HCT116 (cell line): Measurements from ENCODE around the gene GHR. TPM values are rescaled to one million over a fixed set of nuclear protein-coding genes. Genes with fewer than 3 reads are reported as not detected.

Experiments used
- ATAC-seq: fragments of 200-7000 bp; cut with Tn5 transposase; 2 replicates; pipeline ENCODE4 v1.9.1; 2020; ENCODE audit warnings: mild to moderate bottlenecking, moderate library complexity
- BruUV-seq: library from RNA; stranded (reverse); fragments of 400-500 nt; replicated peaks from 2 replicates; lab custom pipeline; 2021; lab: Mats Ljungman, UMichigan
- CTCF ChIA-PET: fragments of 300-600 bp; sonication (Branson Sonifier 250); formaldehyde crosslinking; loops from one replicate; lab custom pipeline; 2021; ENCODE audit warnings: antibody characterized with exemption; lab: Charles Lee
- POLR2A ChIA-PET: fragments of 300-600, 350-600 bp; sonication (Branson Sonifier 250); formaldehyde crosslinking; loops from one replicate; lab custom pipeline; 2021; ENCODE audit warnings: antibody characterized with exemption; lab: Charles Lee
- RAD21 ChIA-PET, 2 experiments: fragments of 300-600 bp; sonication (Branson Sonifier 250); formaldehyde crosslinking; loops; one replicate each; lab custom pipeline; 2023; ENCODE audit warnings: low total read pairs in 2 of 2; ENCODE audit not compliant: uncharacterized antibody in 2 of 2, unreplicated experiment in 2 of 2, low non-redundant PET in 1 of 2; lab: Charles Lee
- DNase-seq: peaks from one replicate; pipeline ENCODE4 v3.0.0-alpha.2; 2010; ENCODE audit warnings: low read depth, low spot score
- H2AFZ ChIP-seq: fragments of 200-600 bp; shearing (Covaris generic), sonication (generic); 2 replicates; pipeline ENCODE4 v1.6.1; 2017; ENCODE audit warnings: low read depth, mixed run types, mixed read lengths, antibody characterized with exemption, low read length; ENCODE audit not compliant: poor library complexity, severe bottlenecking
- H3K27ac ChIP-seq: 2 replicates; pipeline ENCODE4 v1.5.1; 2012; ENCODE audit warnings: low read depth, low read length
- H3K27me3 ChIP-seq: fragments of 200-600 bp; sonication (generic); 2 replicates; pipeline ENCODE4 v1.6.1; 2016; ENCODE audit warnings: mixed run types, low read length, mixed read lengths; ENCODE audit not compliant: insufficient read depth
- H3K36me3 ChIP-seq, 2 experiments: fragments of 200-500 bp in 1 of 2; fragments of 200-600 bp in 1 of 2; sonication (Bioruptor generic) in 1 of 2; sonication (generic) in 1 of 2; 2 replicates each; pipeline versions ENCODE4 v1.5.1 to v1.6.1; 2014 to 2016; ENCODE audit warnings: low read length in 2 of 2, inconsistent platforms in 1 of 2, mixed read lengths in 1 of 2, mixed run types in 1 of 2; ENCODE audit not compliant: insufficient read depth in 2 of 2, control insufficient read depth in 1 of 2
- H3K4me1 ChIP-seq, 2 experiments: fragments of 200-600 bp in 1 of 2; sonication (generic) in 1 of 2; 2 replicates each; pipeline versions ENCODE4 v1.5.1 to v1.6.1; 2012 to 2017; ENCODE audit warnings: low read length in 2 of 2, inconsistent platforms in 1 of 2, mild to moderate bottlenecking in 1 of 2, mixed read lengths in 1 of 2, mixed run types in 1 of 2, moderate library complexity in 1 of 2; ENCODE audit not compliant: insufficient read depth in 2 of 2, control insufficient read depth in 1 of 2
- H3K4me2 ChIP-seq: fragments of 200-600 bp; sonication (generic); 2 replicates; pipeline ENCODE4 v1.6.1; 2017; ENCODE audit warnings: mixed run types, low read length, mixed read lengths
- H3K4me3 ChIP-seq, 2 experiments: fragments of 200-600 bp in 1 of 2; sonication (generic) in 1 of 2; replicated peaks in 1 of 2; 2 replicates each; pipeline ENCODE4 v1.5.1; 2011 to 2016; ENCODE audit warnings: low read length in 2 of 2, control low read depth in 1 of 2, low read depth in 1 of 2, mild to moderate bottlenecking in 1 of 2, mixed read lengths in 1 of 2, mixed run types in 1 of 2
- H3K79me2 ChIP-seq: fragments of 200-600 bp; sonication (generic); 2 replicates; pipeline ENCODE4 v1.6.1; 2017; ENCODE audit warnings: mild to moderate bottlenecking, mixed run types, low read length, moderate library complexity, mixed read lengths; ENCODE audit not compliant: insufficient read depth
- H3K9ac ChIP-seq: fragments of 200-600 bp; sonication (generic); 2 replicates; pipeline ENCODE4 v1.6.1; 2016; ENCODE audit warnings: low read length, mixed read lengths
- H3K9me2 ChIP-seq: fragments of 200-600 bp; sonication (generic), shearing (Covaris generic); 2 replicates; pipeline ENCODE4 v1.6.1; 2017; ENCODE audit warnings: mixed run types, mild to moderate bottlenecking, moderate library complexity; ENCODE audit not compliant: insufficient read depth
- H3K9me3 ChIP-seq, 2 experiments: fragments of 200-500 bp in 1 of 2; fragments of 200-600 bp in 1 of 2; sonication (Bioruptor generic) in 1 of 2; sonication (generic) in 1 of 2; 2 replicates each; pipeline ENCODE4 v1.6.1; 2014 to 2017; ENCODE audit warnings: low read length in 2 of 2, mixed read lengths in 2 of 2, inconsistent platforms in 1 of 2, low read depth in 1 of 2, mild to moderate bottlenecking in 1 of 2, mixed run types in 1 of 2, moderate library complexity in 1 of 2; ENCODE audit not compliant: control insufficient read depth in 1 of 2, insufficient read depth in 1 of 2
- H4K20me1 ChIP-seq: fragments of 200-600 bp; sonication (generic), shearing (Covaris generic); 2 replicates; pipeline ENCODE4 v1.6.1; 2017; ENCODE audit warnings: mixed run types, mild to moderate bottlenecking, moderate library complexity; ENCODE audit not compliant: insufficient read depth
- EGR1 ChIP-seq: IDR thresholded peaks from 2 replicates; pipeline ENCODE4 v1.6.1; 2012; ENCODE audit warnings: low read depth
- EZH2phosphoT487 ChIP-seq: fragments of 200-600 bp; IDR thresholded peaks from 2 replicates; pipeline ENCODE4 v1.6.1; 2018; ENCODE audit warnings: antibody characterized with exemption, borderline replicate concordance
- FOSL1 ChIP-seq: IDR thresholded peaks from 2 replicates; pipeline ENCODE4 v1.6.1; 2012; ENCODE audit warnings: low read depth
- POLR2A ChIP-seq: IDR thresholded peaks from 2 replicates; pipeline ENCODE4 v1.7.0; 2011; ENCODE audit warnings: borderline replicate concordance; ENCODE audit not compliant: insufficient read depth, insufficient read length; ENCODE audit errors: extremely low read depth
- SIN3A ChIP-seq: IDR thresholded peaks from 2 replicates; pipeline ENCODE4 v1.6.1; 2012; ENCODE audit warnings: low read depth
- TCF7L2 ChIP-seq: IDR thresholded peaks from 2 replicates; pipeline ENCODE4 v1.7.0; 2011; ENCODE audit warnings: borderline replicate concordance, inconsistent platforms; ENCODE audit not compliant: insufficient read depth, insufficient read length; ENCODE audit errors: extremely low read depth
- intact Hi-C: fragments of 100-400 bp; cut with micrococcal nuclease; formaldehyde crosslinking; loops from 2 replicates; pipeline ENCODE4 v1.10.0; 2022
- total RNA-seq: library from RNA; stranded (reverse); gene quantifications from one replicate; pipeline ENCODE4 v1.2.1, GENCODE V29; 2021; ENCODE audit not compliant: unreplicated experiment
- TF ChIP-seq, protein P1 (sequence below): IDR thresholded peaks from 2 replicates; pipeline ENCODE4 v1.6.1; 2012; ENCODE audit warnings: low read depth
- TF ChIP-seq, protein P2 (sequence below): IDR thresholded peaks from 2 replicates; pipeline ENCODE4 v1.6.1; 2012

The GHR gene
- total RNA-seq, 1 experiment from 2014 or later = not detected

GRCh38 chr5:42374679-42375273 lies 48.5 kb upstream of the GHR start:
- ChIA-PET CTCF (no interaction called here), RAD21 (no interaction called here), POLR2A (no interaction called here)
- Histone ChIP-seq H3K4me1 (no peaks in the 10 kb centered on the region), H3K4me2 (no peak overlapping the region), H3K9me2 (no peaks in the 10 kb centered on the region), H3K79me2 (no peaks in the 10 kb centered on the region), H3K27ac (no peak overlapping the region), H3K36me3 (no peaks in the 10 kb centered on the region), H3K9ac (no peak overlapping the region), H4K20me1 (no peaks in the 10 kb centered on the region), H2AFZ (no peak overlapping the region), H3K9me3 (no peaks in the 10 kb centered on the region), H3K27me3 (no peaks in the 10 kb centered on the region), H3K4me3 (no peak overlapping the region)
- no peak for DNase-seq
- no peak for ATAC-seq
- no TSS peak for BruUV-seq
- no peak for TF ChIP-seq TCF7L2
- no peak for TF ChIP-seq SIN3A
- TF ChIP-seq EZH2phosphoT487 = no peak
- TF ChIP-seq EGR1 = no peak
- TF ChIP-seq FOSL1 = no peak
- intact Hi-C loops = no loop called here

DNA sequence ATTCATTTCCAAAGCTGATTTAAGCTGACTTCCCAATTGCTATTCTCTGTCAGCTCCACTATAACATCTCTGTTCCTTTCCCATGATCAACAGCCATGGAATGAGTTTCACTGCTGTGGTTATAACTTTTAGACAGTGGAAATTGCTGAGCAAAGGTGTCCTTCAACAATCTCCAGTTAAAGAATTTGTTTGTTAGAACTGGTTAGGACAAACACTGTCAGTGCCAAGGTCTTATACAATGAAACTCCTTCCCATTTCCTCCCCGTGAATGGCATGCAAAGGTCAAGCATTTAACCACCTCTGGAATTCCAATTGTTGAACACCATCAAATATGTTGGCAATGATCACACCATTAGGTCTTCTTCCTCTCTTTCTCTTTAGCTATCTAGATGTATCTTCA lies 45.7 kb upstream of the GHR start:
- ChIA-PET POLR2A (no interaction called here), RAD21 (no interaction called here), CTCF (no interaction called here)
- BruUV-seq = no TSS peak
- no peak overlapping the region for H2AFZ ChIP-seq
- TF ChIP-seq, protein P1, sequence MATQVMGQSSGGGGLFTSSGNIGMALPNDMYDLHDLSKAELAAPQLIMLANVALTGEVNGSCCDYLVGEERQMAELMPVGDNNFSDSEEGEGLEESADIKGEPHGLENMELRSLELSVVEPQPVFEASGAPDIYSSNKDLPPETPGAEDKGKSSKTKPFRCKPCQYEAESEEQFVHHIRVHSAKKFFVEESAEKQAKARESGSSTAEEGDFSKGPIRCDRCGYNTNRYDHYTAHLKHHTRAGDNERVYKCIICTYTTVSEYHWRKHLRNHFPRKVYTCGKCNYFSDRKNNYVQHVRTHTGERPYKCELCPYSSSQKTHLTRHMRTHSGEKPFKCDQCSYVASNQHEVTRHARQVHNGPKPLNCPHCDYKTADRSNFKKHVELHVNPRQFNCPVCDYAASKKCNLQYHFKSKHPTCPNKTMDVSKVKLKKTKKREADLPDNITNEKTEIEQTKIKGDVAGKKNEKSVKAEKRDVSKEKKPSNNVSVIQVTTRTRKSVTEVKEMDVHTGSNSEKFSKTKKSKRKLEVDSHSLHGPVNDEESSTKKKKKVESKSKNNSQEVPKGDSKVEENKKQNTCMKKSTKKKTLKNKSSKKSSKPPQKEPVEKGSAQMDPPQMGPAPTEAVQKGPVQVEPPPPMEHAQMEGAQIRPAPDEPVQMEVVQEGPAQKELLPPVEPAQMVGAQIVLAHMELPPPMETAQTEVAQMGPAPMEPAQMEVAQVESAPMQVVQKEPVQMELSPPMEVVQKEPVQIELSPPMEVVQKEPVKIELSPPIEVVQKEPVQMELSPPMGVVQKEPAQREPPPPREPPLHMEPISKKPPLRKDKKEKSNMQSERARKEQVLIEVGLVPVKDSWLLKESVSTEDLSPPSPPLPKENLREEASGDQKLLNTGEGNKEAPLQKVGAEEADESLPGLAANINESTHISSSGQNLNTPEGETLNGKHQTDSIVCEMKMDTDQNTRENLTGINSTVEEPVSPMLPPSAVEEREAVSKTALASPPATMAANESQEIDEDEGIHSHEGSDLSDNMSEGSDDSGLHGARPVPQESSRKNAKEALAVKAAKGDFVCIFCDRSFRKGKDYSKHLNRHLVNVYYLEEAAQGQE = no peak
- no peak for TF ChIP-seq TCF7L2
- TF ChIP-seq, protein P2, sequence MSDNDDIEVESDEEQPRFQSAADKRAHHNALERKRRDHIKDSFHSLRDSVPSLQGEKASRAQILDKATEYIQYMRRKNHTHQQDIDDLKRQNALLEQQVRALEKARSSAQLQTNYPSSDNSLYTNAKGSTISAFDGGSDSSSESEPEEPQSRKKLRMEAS = no peak
- no peak for TF ChIP-seq POLR2A
- H3K4me1 ChIP-seq = no peaks in the 10 kb centered on the region
- H3K9me3 ChIP-seq = no peaks in the 10 kb centered on the region
- no peaks in the 10 kb centered on the region for H3K36me3 ChIP-seq
- no peaks in the 10 kb centered on the region for H3K9me2 ChIP-seq
- no peaks in the 10 kb centered on the region for H4K20me1 ChIP-seq
- intact Hi-C loops = no loop called here
- no peaks in the 10 kb centered on the region for H3K79me2 ChIP-seq
- H3K4me3 ChIP-seq = no peak overlapping the region
- no peak overlapping the region for H3K27ac ChIP-seq
- H3K9ac ChIP-seq = no peak overlapping the region
- no peaks in the 10 kb centered on the region for H3K27me3 ChIP-seq
- H3K4me2 ChIP-seq = no peak overlapping the region
- ATAC-seq (no peak), DNase-seq (no peak)
